GM12891 (cell line): ENCODE measurements around the gene SH3TC2.

Experiments
- POLR2A ChIP-seq: IDR thresholded peaks from 2 replicates; pipeline ENCODE4 v1.6.1; 2011; ENCODE audit warnings: low read depth, low read length, control low read depth
- POLR2AphosphoS5 ChIP-seq: IDR thresholded peaks from 2 replicates; pipeline ENCODE4 v1.6.1; 2011; ENCODE audit warnings: low read depth, low read length, control low read depth
- POU2F2 ChIP-seq: IDR thresholded peaks from 2 replicates; pipeline ENCODE4 v1.6.1; 2011; ENCODE audit warnings: low read depth, mild to moderate bottlenecking, control low read depth, low read length, moderate library complexity
- SPI1 ChIP-seq: IDR thresholded peaks from 2 replicates; pipeline ENCODE4 v1.6.1; 2011; ENCODE audit warnings: low read depth, low read length, control low read depth
- TAF1 ChIP-seq: IDR thresholded peaks from 2 replicates; pipeline ENCODE4 v1.6.1; 2011; ENCODE audit warnings: low read depth, low read length, control low read depth

DNA sequence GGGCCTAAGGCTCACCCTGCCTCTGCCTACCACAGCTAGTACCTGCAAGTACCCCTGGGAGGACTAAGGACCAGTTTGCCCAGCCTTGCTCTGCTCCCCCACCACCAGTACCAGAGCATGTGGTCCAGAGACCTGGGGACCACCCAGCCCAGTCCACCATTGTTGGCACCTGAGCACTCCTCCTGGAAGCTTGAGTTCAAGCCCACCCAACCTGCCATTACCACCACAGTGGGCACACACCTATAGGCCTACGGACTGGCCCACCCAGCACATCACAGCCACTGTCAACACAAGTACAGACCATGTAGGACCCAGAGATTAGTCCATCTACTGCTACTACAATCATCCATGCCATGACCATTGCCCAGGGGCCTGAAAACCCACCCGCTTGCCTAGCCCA lies 30.8 kb upstream of the SH3TC2 start:
- TF ChIP-seq POLR2A: no peak
- no peak for TF ChIP-seq POLR2AphosphoS5
- TF ChIP-seq SPI1: no peak
- TF ChIP-seq TAF1: no peak
- TF ChIP-seq POU2F2: no peak
